ENCODE measurements around the gene ITSN1. TPM values are rescaled to one million over a fixed set of nuclear protein-coding genes. Genes with fewer than 3 reads are reported as not detected.
"Not testable (repeated sequence)": the region's sequence is repeated elsewhere in the genome, so short reads cannot be mapped to it uniquely, and the experiment has no call there.

The ITSN1 gene
- total RNA-seq, 1 experiment from 2014 or later = 88.5 TPM

GRCh38 chr21:33673473-33673872 is 31.2 kb downstream of the ITSN1 start:
- Histone ChIP-seq H3K9me3 (no peaks in the 10 kb centered on the region), H3K4me1 (peaks cover 24% of the 10 kb centered on the region), H3K27me3 (replicated peaks; ENCODE audit: control insufficient read depth, insufficient read depth, low read length) (no peaks in the 10 kb centered on the region), H3K4me3 (ENCODE audit: low read depth, low read length) (no peak overlapping the region), H3K36me3 (ENCODE audit: control insufficient read depth, insufficient read depth, low read length) (no peaks in the 10 kb centered on the region)
- Mint-ChIP-seq H3K4me1 (ENCODE audit: low read depth, unreplicated experiment) (peaks cover 32% of the 10 kb centered on the region), H3K27ac (ENCODE audit: unreplicated experiment) (no peak overlapping the region), H3K27me3 (ENCODE audit: insufficient read depth, unreplicated experiment) (no peaks in the 10 kb centered on the region), H3K36me3 (ENCODE audit: insufficient read depth, unreplicated experiment) (peaks cover 15% of the 10 kb centered on the region), H3K9me3 (ENCODE audit: unreplicated experiment) (no peaks in the 10 kb centered on the region), H3K4me3 (ENCODE audit: unreplicated experiment) (no peak overlapping the region)
- ChIA-PET POLR2A (no interaction called here), CTCF (no interaction called here)
- intact Hi-C loops (cut with micrococcal nuclease; ENCODE audit: unreplicated experiment) = no loop called here
- DNase-seq = no peak
- TF ChIP-seq, protein P1, sequence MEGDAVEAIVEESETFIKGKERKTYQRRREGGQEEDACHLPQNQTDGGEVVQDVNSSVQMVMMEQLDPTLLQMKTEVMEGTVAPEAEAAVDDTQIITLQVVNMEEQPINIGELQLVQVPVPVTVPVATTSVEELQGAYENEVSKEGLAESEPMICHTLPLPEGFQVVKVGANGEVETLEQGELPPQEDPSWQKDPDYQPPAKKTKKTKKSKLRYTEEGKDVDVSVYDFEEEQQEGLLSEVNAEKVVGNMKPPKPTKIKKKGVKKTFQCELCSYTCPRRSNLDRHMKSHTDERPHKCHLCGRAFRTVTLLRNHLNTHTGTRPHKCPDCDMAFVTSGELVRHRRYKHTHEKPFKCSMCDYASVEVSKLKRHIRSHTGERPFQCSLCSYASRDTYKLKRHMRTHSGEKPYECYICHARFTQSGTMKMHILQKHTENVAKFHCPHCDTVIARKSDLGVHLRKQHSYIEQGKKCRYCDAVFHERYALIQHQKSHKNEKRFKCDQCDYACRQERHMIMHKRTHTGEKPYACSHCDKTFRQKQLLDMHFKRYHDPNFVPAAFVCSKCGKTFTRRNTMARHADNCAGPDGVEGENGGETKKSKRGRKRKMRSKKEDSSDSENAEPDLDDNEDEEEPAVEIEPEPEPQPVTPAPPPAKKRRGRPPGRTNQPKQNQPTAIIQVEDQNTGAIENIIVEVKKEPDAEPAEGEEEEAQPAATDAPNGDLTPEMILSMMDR (IDR thresholded peaks at IDR 0.05; ENCODE audit: insufficient read depth in 1 of 2, low read depth in 1 of 2, low read length in 1 of 2, severe bottlenecking in 1 of 2, unreplicated experiment in 1 of 2) = no peak
- BruUV-seq (replicated peaks) = no TSS peak

DNA sequence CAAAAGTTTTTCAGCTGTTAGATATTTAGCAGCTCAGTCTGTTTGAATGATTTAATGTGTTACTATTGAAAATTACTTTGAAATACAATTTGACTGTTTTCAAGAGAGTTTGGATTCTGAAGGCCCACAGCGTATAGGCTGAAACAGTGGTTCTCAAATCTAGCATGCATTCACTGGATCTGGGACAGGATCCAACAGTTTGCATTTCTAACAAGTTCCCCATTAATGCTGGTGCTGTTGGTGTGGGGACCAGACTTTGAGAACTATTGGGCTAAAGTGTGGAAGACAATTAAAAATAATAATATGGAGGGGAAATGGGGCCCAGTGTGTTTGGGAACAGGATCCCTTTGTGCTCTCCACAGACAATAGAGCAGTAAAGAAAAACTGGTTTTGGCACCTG is 31.9 kb downstream of the ITSN1 start:
- H3K36me3 ChIP-seq (ENCODE audit: control insufficient read depth, insufficient read depth, low read length) = no peaks in the 10 kb centered on the region
- peaks cover 35% of the 10 kb centered on the region for H3K4me1 Mint-ChIP-seq (ENCODE audit: low read depth, unreplicated experiment)
- no peak overlapping the region for H3K27ac Mint-ChIP-seq (ENCODE audit: unreplicated experiment)

DNA sequence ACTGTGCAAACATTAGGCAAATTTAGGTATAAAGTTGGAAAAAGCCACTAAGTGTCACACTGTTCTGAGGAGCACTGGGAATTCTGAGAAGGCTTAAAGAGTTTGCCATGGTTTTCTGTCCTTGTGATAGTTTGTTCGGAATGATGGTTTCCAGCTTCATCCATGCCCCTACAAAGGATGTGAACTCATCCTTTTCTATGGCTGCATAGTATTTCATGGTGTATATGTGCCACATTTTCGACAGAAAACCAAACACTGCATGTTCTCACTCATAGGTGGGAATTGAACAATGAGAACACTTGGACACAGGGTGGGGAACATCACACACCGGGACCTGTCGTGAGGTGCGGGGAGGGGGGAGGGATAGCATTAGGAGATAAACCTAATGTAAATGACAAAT is 34.4 kb downstream of the ITSN1 start:
- CTCF ChIA-PET; intact Hi-C loops (cut with micrococcal nuclease; ENCODE audit: unreplicated experiment); DNase-seq; H3K36me3 ChIP-seq (ENCODE audit: control insufficient read depth, insufficient read depth, low read length); POLR2A ChIA-PET; BruUV-seq (replicated peaks); H3K4me3 ChIP-seq (ENCODE audit: low read depth, low read length); H3K27me3 Mint-ChIP-seq (ENCODE audit: insufficient read depth, unreplicated experiment); H3K27ac Mint-ChIP-seq (ENCODE audit: unreplicated experiment); H3K27me3 ChIP-seq (replicated peaks; ENCODE audit: control insufficient read depth, insufficient read depth, low read length); H3K9me3 ChIP-seq; H3K9me3 Mint-ChIP-seq (ENCODE audit: unreplicated experiment); H3K4me3 Mint-ChIP-seq (ENCODE audit: unreplicated experiment): not testable (repeated sequence)
- H3K4me1 ChIP-seq = peaks cover 40% of the 10 kb centered on the region
- Mint-ChIP-seq H3K36me3 (ENCODE audit: insufficient read depth, unreplicated experiment) (peaks cover 15% of the 10 kb centered on the region), H3K4me1 (ENCODE audit: low read depth, unreplicated experiment) (peaks cover 28% of the 10 kb centered on the region)

More for the DNA sequence above, 31.9 kb downstream of the ITSN1 start:
- H3K9me3 Mint-ChIP-seq (ENCODE audit: unreplicated experiment) = no peaks in the 10 kb centered on the region
- POLR2A ChIA-PET = no interaction called here
- DNase-seq = no peak
- H3K4me3 Mint-ChIP-seq (ENCODE audit: unreplicated experiment) = no peak overlapping the region
- no TSS peak for BruUV-seq (replicated peaks)
- Histone ChIP-seq H3K9me3 (no peaks in the 10 kb centered on the region), H3K27me3 (replicated peaks; ENCODE audit: control insufficient read depth, insufficient read depth, low read length) (no peaks in the 10 kb centered on the region), H3K4me3 (ENCODE audit: low read depth, low read length) (no peak overlapping the region), H3K4me1 (peaks cover 31% of the 10 kb centered on the region)
- CTCF ChIA-PET = no interaction called here
- H3K36me3 Mint-ChIP-seq (ENCODE audit: insufficient read depth, unreplicated experiment) = peaks cover 13% of the 10 kb centered on the region
- H3K27me3 Mint-ChIP-seq (ENCODE audit: insufficient read depth, unreplicated experiment) = no peaks in the 10 kb centered on the region
- intact Hi-C loops (cut with micrococcal nuclease; ENCODE audit: unreplicated experiment) = no loop called here
- TF ChIP-seq, protein P1 (IDR thresholded peaks at IDR 0.05; ENCODE audit: insufficient read depth in 1 of 2, low read depth in 1 of 2, low read length in 1 of 2, severe bottlenecking in 1 of 2, unreplicated experiment in 1 of 2) = no peak

DNA sequence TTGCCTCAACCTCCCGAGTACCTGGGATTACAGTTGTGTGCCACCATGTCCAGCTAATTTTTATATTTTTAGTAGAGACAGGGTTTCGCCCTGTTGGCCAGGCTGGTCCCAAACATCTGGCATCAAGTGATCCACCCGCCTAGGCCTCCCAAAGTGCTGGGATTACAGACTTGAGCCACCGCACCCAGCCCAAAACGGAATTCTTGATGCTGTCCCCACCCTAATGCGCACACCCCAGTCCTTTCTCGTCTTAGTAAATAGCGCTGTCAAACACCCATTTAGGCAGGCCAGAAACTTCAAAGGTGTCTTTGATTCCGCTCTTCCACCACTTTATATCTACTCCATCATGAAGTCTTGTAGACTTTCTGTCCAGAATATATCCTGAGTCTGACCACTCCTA is 35.1 kb downstream of the ITSN1 start:
- TF ChIP-seq, protein P1 (IDR thresholded peaks at IDR 0.05; ENCODE audit: insufficient read depth in 1 of 2, low read depth in 1 of 2, low read length in 1 of 2, severe bottlenecking in 1 of 2, unreplicated experiment in 1 of 2) = no peak
- Mint-ChIP-seq H3K27ac (ENCODE audit: unreplicated experiment) (peak overlapping the region; percentile 39), H3K36me3 (ENCODE audit: insufficient read depth, unreplicated experiment) (peaks cover 15% of the 10 kb centered on the region), H3K27me3 (ENCODE audit: insufficient read depth, unreplicated experiment) (no peaks in the 10 kb centered on the region), H3K4me1 (ENCODE audit: low read depth, unreplicated experiment) (peaks cover 28% of the 10 kb centered on the region), H3K9me3 (ENCODE audit: unreplicated experiment) (no peaks in the 10 kb centered on the region), H3K4me3 (ENCODE audit: unreplicated experiment) (no peak overlapping the region)
- no peak for DNase-seq
- Histone ChIP-seq H3K9me3 (no peaks in the 10 kb centered on the region), H3K4me3 (ENCODE audit: low read depth, low read length) (no peak overlapping the region), H3K4me1 (peaks cover 43% of the 10 kb centered on the region), H3K36me3 (ENCODE audit: control insufficient read depth, insufficient read depth, low read length) (no peaks in the 10 kb centered on the region), H3K27me3 (replicated peaks; ENCODE audit: control insufficient read depth, insufficient read depth, low read length) (no peaks in the 10 kb centered on the region)
- POLR2A ChIA-PET = no interaction called here
- CTCF ChIA-PET = no interaction called here
- intact Hi-C loops (cut with micrococcal nuclease; ENCODE audit: unreplicated experiment) = no loop called here
- no TSS peak for BruUV-seq (replicated peaks)

Measured in Caco-2 (cell line).